ENCODE measurements around the gene CLIP1. TPM values are rescaled to one million over a fixed set of nuclear protein-coding genes. Genes with fewer than 3 reads are reported as not detected.

The CLIP1 gene
- polyA plus RNA-seq, 1 donor (not counting 4 experiments of a cell fraction or from before 2014, with no cell fraction given): 54.0 TPM

DNA sequence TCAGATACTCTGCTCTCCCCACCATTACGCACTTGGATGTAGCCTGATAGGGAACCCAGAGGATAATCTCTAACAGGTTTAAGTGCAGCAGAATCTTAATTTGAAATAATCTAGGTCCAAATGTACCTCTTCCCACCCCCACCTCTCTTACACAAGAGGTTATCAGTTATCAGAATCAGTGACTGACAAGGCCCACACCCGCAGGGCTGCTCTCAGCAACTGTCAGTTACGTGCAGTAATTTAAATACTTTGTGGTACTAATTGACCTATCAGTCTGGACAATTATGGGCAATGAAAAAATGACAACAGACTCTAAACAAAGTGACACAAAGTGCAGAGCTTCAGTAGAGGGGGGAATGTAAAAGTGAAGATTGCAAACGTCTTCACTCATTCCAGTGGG is 74.0 kb downstream of the CLIP1 start:
- Histone ChIP-seq H3K36me3 (ENCODE audit: control insufficient read depth in 2 of 2, extremely low read depth in 1 of 2, insufficient read depth in 2 of 2, low read length in 2 of 2) (peaks cover 14 to 23% of the 10 kb centered on the region in 2 experiments), H3K4me3 (ENCODE audit: control insufficient read depth in 2 of 3, extremely low read depth in 1 of 3, insufficient read depth in 2 of 3, low read depth in 1 of 3, low read length in 3 of 3) (no peak overlapping the region), H3K9ac (ENCODE audit: control insufficient read depth, extremely low read depth, insufficient read depth, low read length) (no peak overlapping the region), H3K4me1 (ENCODE audit: control insufficient read depth, extremely low read depth, insufficient read depth, low read length) (no peaks in the 10 kb centered on the region), H3K27ac (ENCODE audit: control insufficient read depth, insufficient read depth, low read length) (no peak overlapping the region), H3K27me3 (ENCODE audit: control insufficient read depth, extremely low read depth, insufficient read depth, low read length) (no peaks in the 10 kb centered on the region), H3K79me2 (ENCODE audit: control insufficient read depth, insufficient read depth, low read length) (no peaks in the 10 kb centered on the region), H4K20me1 (ENCODE audit: control insufficient read depth, extremely low read depth, insufficient read depth, low read length) (no peaks in the 10 kb centered on the region), H3K4me2 (ENCODE audit: control insufficient read depth, extremely low read depth, insufficient read depth, low read depth, low read length) (no peak overlapping the region), H2AFZ (ENCODE audit: control insufficient read depth, low read length) (no peak overlapping the region), H3K9me1 (ENCODE audit: control insufficient read depth, extremely low read depth, insufficient read depth, low read length) (no peaks in the 10 kb centered on the region), H3K9me3 (ENCODE audit: control insufficient read depth, low read depth, low read length) (no peaks in the 10 kb centered on the region)
- dilution Hi-C loops (cut with MboI; ENCODE audit: extremely low pct_ligation_motif_present, low sequenced_read_pairs): no loop called here
- DNase-seq (ENCODE audit: low read depth, low spot score): no peak
- no peak for TF ChIP-seq EZH2 (IDR thresholded peaks at IDR 0.05; ENCODE audit: low read length)
- TF ChIP-seq, protein P1, sequence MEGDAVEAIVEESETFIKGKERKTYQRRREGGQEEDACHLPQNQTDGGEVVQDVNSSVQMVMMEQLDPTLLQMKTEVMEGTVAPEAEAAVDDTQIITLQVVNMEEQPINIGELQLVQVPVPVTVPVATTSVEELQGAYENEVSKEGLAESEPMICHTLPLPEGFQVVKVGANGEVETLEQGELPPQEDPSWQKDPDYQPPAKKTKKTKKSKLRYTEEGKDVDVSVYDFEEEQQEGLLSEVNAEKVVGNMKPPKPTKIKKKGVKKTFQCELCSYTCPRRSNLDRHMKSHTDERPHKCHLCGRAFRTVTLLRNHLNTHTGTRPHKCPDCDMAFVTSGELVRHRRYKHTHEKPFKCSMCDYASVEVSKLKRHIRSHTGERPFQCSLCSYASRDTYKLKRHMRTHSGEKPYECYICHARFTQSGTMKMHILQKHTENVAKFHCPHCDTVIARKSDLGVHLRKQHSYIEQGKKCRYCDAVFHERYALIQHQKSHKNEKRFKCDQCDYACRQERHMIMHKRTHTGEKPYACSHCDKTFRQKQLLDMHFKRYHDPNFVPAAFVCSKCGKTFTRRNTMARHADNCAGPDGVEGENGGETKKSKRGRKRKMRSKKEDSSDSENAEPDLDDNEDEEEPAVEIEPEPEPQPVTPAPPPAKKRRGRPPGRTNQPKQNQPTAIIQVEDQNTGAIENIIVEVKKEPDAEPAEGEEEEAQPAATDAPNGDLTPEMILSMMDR (optimal IDR thresholded peaks at IDR 0.05 in 1 of 3, IDR thresholded peaks at IDR 0.05 in 1 of 3, conservative IDR thresholded peaks at IDR 0.05 in 1 of 3; ENCODE audit: extremely low read depth in 1 of 3, insufficient read depth in 2 of 3, low read length in 3 of 3): no peak
- no peak for FAIRE-seq

- Histone ChIP-seq H3K9me1 (ENCODE audit: control insufficient read depth, extremely low read depth, insufficient read depth, low read length) (no peaks in the 10 kb centered on the region), H3K27ac (ENCODE audit: control insufficient read depth, insufficient read depth, low read length) (no peak overlapping the region), H3K4me2 (ENCODE audit: control insufficient read depth, extremely low read depth, insufficient read depth, low read depth, low read length) (no peak overlapping the region), H3K27me3 (ENCODE audit: control insufficient read depth, extremely low read depth, insufficient read depth, low read length) (no peaks in the 10 kb centered on the region), H3K4me1 (ENCODE audit: control insufficient read depth, extremely low read depth, insufficient read depth, low read length) (no peaks in the 10 kb centered on the region), H3K9me3 (ENCODE audit: control insufficient read depth, low read depth, low read length) (no peaks in the 10 kb centered on the region), H3K79me2 (ENCODE audit: control insufficient read depth, insufficient read depth, low read length) (no peaks in the 10 kb centered on the region), H3K4me3 (ENCODE audit: control insufficient read depth in 2 of 3, extremely low read depth in 1 of 3, insufficient read depth in 2 of 3, low read depth in 1 of 3, low read length in 3 of 3) (no peak overlapping the region), H3K36me3 (ENCODE audit: control insufficient read depth in 2 of 2, extremely low read depth in 1 of 2, insufficient read depth in 2 of 2, low read length in 2 of 2) (peaks cover 8 to 15% of the 10 kb centered on the region in 2 experiments), H3K9ac (ENCODE audit: control insufficient read depth, extremely low read depth, insufficient read depth, low read length) (no peak overlapping the region), H4K20me1 (ENCODE audit: control insufficient read depth, extremely low read depth, insufficient read depth, low read length) (no peaks in the 10 kb centered on the region), H2AFZ (ENCODE audit: control insufficient read depth, low read length) (no peak overlapping the region)
- no peak for FAIRE-seq
- dilution Hi-C loops (cut with MboI; ENCODE audit: extremely low pct_ligation_motif_present, low sequenced_read_pairs): no loop called here
- TF ChIP-seq, protein P1 (optimal IDR thresholded peaks at IDR 0.05 in 1 of 3, IDR thresholded peaks at IDR 0.05 in 1 of 3, conservative IDR thresholded peaks at IDR 0.05 in 1 of 3; ENCODE audit: extremely low read depth in 1 of 3, insufficient read depth in 2 of 3, low read length in 3 of 3): no peak
- TF ChIP-seq EZH2 (IDR thresholded peaks at IDR 0.05; ENCODE audit: low read length): no peak
- no peak for DNase-seq (ENCODE audit: low read depth, low spot score)
These were observed 76.4 kb downstream of the CLIP1 start for GRCh38 chr12:122346054-122346453.
